Raji (cell line): ENCODE measurements around the gene LRRTM1.

Source experiments
- POLR2A ChIP-seq: IDR thresholded peaks from 2 replicates; pipeline ENCODE4 v1.6.1; 2011; ENCODE audit warnings: low read depth, low read length, control low read depth; ENCODE audit not compliant: insufficient read depth

The LRRTM1 gene

GRCh38 chr2:80312282-80312839, 7.8 kb upstream of the LRRTM1 start:
- TF ChIP-seq POLR2A, result no peak

DNA sequence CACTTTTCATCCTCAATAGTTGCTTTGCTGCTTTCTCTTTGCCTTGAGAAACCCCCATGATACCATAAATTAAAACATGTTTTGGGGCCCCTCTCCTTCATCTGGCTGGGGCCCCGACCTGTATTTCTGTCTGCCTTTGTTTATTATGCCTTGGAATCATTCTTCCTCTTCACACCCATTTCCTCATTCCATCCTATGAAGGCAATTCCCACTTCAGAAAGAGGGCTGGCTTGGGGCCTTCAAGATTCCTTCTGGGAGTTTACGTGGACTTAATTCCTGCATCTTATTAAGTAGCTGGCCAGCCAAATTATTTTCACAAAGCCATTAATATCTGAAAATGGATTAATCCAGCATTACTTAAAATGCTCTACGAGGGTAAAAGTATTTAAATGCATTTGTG, 6.8 kb upstream of the LRRTM1 start:
- no peak for TF ChIP-seq POLR2A

GRCh38 chr2:80303006-80303908, 1.3 kb downstream of the LRRTM1 start:
- TF ChIP-seq POLR2A, result no peak

DNA sequence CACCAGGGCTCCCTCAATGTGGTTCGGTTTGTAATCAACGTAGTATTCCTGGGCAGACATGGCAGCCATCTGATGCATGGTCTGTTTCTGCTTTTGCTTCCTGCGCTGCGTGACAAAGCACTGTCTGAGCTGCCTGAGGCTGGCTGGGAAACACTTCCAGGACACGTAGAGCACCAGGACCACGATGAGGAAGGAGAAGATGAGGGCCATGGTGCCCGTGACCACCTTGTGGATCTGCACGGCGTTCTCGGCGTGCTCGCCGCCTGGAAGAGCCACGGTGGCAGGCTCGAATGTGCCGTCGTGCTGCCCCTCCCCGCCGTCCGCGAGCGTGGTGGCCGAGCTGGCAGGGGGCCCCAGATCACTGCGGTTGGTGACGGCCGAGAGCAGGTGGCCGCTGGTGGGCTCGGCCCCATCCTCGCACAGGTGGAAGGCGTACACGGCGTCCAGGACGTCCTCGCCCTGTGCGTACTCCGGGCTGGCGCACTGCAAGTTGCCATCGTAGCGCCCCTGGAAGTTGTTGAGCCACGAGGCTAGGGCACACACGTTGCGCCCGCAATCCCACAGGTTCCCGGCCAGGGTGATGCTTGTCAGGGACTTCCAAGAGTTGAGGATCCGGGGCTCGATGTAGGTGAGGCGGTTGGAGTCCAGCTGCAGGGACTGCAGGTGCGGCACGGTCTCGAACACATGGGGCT, 2.1 kb downstream of the LRRTM1 start:
- TF ChIP-seq POLR2A, result no peak

GRCh38 chr2:80302001-80302313, 2.6 kb downstream of the LRRTM1 start:
- no peak for TF ChIP-seq POLR2A

GRCh38 chr2:80300954-80301353, 3.6 kb downstream of the LRRTM1 start:
- no peak for TF ChIP-seq POLR2A

DNA sequence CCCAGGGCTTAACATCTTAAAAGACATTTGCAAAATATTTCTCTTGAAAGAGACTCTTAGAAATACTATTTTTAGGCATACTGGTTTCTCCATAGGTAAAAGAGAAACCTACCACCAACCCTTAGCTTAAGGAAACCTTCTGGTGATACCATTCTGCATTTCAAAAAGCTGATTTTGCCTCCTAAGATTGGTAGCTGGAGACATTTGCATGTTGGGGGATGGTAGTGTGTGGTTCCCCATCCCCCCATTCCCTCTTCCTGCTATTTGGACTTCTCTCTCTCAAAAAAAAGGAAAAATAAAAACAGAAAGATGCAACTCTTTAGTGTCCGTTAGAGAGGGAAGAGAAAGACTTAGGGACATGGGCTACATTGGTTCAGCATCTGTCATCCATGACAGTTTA, 4.2 kb downstream of the LRRTM1 start:
- no peak for TF ChIP-seq POLR2A

GRCh38 chr2:80299661-80300060, 4.9 kb downstream of the LRRTM1 start:
- TF ChIP-seq POLR2A, result no peak

DNA sequence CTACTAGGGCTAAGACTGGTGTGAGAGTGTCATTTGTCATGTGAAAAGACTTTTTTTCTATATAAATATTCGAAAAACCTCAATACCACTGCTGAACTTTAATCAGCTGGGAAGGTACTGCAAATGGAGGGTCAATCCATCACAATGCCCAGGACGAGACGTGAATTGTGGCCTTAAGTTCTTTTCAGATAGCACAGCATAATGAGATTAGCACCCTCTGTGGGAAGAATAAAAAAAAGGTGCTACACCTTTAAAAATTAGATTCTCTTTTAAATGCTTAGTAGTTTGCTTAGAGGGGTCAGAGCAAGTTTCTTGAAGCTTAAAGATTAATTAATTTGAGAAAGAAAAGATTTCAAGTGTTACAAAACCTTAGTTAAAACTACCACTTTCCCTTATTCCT, 5.6 kb downstream of the LRRTM1 start:
- TF ChIP-seq POLR2A, result no peak

DNA sequence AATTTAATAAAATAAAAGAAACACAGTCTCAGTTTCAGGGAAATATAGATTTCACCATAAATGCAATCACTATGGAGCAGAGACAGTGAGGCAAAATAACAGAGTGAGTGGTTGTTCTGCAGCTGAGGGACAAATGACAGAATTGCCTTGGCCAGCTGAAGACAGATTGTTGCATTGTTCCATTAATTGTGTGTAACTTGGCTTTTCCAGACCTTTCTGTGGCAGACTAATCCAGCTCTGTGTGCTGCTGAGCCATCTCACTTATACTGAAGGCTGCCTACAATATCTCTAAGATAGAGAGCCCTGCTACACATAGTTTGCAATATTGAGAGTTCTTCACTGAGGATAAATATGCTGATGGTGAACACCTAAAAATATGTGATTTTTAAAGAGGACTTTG, 11.5 kb downstream of the LRRTM1 start:
- TF ChIP-seq POLR2A, result no peak

- TF ChIP-seq POLR2A, result no peak
Measured at GRCh38 chr2:80292474-80292873, 12.1 kb downstream of the LRRTM1 start.

GRCh38 chr2:80291656-80292055, 12.9 kb downstream of the LRRTM1 start:
- TF ChIP-seq POLR2A, result no peak

GRCh38 chr2:80288576-80288975, 16.0 kb downstream of the LRRTM1 start:
- no peak for TF ChIP-seq POLR2A

DNA sequence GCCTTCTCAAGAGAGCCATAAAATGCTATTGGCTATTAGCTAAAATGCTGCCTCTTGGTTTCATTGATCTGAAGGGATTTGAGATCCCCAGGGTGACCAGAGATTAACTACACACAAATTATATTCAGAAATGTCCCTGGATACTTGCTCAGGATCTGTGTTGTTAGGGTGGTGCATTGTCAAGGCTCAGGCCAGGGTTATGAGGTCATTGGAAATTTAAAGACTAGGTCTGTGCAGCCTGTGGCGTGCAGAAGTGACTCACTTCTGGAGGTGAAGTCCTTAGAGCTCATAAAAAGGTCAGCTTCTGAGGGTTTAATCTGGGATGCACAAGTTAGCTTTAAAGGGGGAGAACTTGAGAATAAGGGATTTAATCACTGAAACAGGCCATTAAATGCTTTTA, 23.5 kb downstream of the LRRTM1 start:
- no peak for TF ChIP-seq POLR2A

DNA sequence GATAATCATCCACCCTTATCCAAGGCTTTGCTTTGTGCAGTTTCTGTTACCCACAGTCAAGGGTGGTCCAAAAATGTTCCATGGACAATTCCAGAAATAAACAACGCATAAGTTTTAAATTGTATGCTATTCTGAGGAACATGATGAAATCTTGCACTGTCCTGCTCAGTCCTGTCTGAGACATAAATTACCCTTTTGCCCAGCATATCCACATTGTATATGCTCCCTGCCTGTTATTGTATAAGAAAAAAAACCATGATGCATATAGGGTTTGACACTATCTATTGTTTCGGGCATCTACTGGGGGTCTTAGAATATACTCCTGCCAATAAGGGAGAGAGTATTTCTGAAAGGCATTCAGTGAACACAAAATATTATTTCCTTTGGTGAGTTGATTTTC, 24.0 kb downstream of the LRRTM1 start:
- TF ChIP-seq POLR2A, result no peak

GRCh38 chr2:80269806-80270205, 34.7 kb downstream of the LRRTM1 start:
- no peak for TF ChIP-seq POLR2A
